ENCODE results near the gene NUBPL.

- TF ChIP-seq EZH2 (IDR thresholded peaks at IDR 0.05; ENCODE audit: borderline replicate concordance, low read length) (no peak), CTCF (conservative IDR thresholded peaks at IDR 0.05 in 1 of 2, IDR thresholded peaks at IDR 0.05 in 1 of 2; ENCODE audit: extremely low read depth in 1 of 2, insufficient read depth in 1 of 2, low read depth in 1 of 2, low read length in 2 of 2) (no peak)
Observed at GRCh38 chr14:31657917-31658316, 96.7 kb downstream of the NUBPL start.

Data from mammary epithelial cell (primary cell).